GM12878 (cell line): Measurements from ENCODE around the gene RBKS. TPM values are rescaled to one million over a fixed set of nuclear protein-coding genes. Genes with fewer than 3 reads are reported as not detected.

Experiments used
- ATAC-seq: fragments of 200-7000 bp; cut with Tn5 transposase; 3 replicates; pipeline ENCODE4 v1.9.1; 2020; ENCODE audit warnings: mild to moderate bottlenecking, moderate library complexity
- Bru-seq: library from RNA; stranded (reverse); fragments of 400-500 nt; gene quantifications from one replicate; lab custom pipeline; 2021; lab: Mats Ljungman, UMichigan
- BruChase-seq, 2 experiments: library from RNA; stranded (reverse); fragments of 400-500 nt; gene quantifications; one replicate each; lab custom pipeline; 2021; lab: Mats Ljungman, UMichigan
- BruUV-seq: library from RNA; stranded (reverse); fragments of 400-500 nt; replicated peaks from 2 replicates; lab custom pipeline; 2021; lab: Mats Ljungman, UMichigan
- CTCF ChIA-PET: fragments of 300-600 bp; sonication (Branson Sonifier 250); formaldehyde crosslinking; extraction: SDS; loops from one replicate; lab custom pipeline; 2021; ENCODE audit warnings: inconsistent platforms; lab: Yijun Ruan, JAX
- POLR2A ChIA-PET: fragments of 350-600 bp; formaldehyde crosslinking; extraction: SDS; loops from one replicate; lab custom pipeline; 2021; ENCODE audit warnings: inconsistent platforms; lab: Charles Lee
- RAD21 ChIA-PET: fragments of 300-600 bp; sonication (Branson Sonifier 250); formaldehyde crosslinking; loops from one replicate; lab custom pipeline; 2023; ENCODE audit warnings: antibody characterized with exemption; ENCODE audit not compliant: unreplicated experiment; lab: Charles Lee
- SMC1A ChIA-PET: fragments of 300-600 bp; sonication (Branson Sonifier 250); formaldehyde crosslinking; loops from one replicate; lab custom pipeline; 2023; ENCODE audit not compliant: unreplicated experiment, uncharacterized antibody; lab: Charles Lee
- DNase-seq: peaks from one replicate; pipeline ENCODE4 v3.0.0-alpha.2; 2011; ENCODE audit warnings: low read depth, low spot score
- FAIRE-seq: peaks from 3 replicates; lab custom pipeline; 2011; peaks lifted over from hg19 to GRCh38; lab: Jason Lieb, UNC
- H2AFZ ChIP-seq: 2 replicates; pipeline ENCODE4 v1.6.0; 2011; ENCODE audit warnings: low read depth, low read length, control low read depth; ENCODE audit not compliant: control insufficient read depth
- H3K27ac ChIP-seq: 2 replicates; pipeline ENCODE4 v1.5.1; 2011; ENCODE audit warnings: control low read depth; ENCODE audit not compliant: control insufficient read depth, insufficient read depth
- H3K27me3 ChIP-seq, 2 experiments: replicated peaks in 1 of 2; 2 replicates each; pipeline versions ENCODE4 v1.6.0 to v1.6.1; 2011; ENCODE audit warnings: low read length in 1 of 2; ENCODE audit not compliant: control insufficient read depth in 2 of 2, insufficient read depth in 2 of 2
- H3K36me3 ChIP-seq, 2 experiments: 2 replicates each; pipeline ENCODE4 v1.5.1; 2011; ENCODE audit warnings: low read length in 1 of 2; ENCODE audit not compliant: control insufficient read depth in 2 of 2, insufficient read depth in 2 of 2
- H3K4me1 ChIP-seq: 2 replicates; pipeline ENCODE4 v1.6.1; 2011; ENCODE audit warnings: mild to moderate bottlenecking, low read length, moderate library complexity, mixed read lengths; ENCODE audit not compliant: control insufficient read depth, insufficient read depth
- H3K4me2 ChIP-seq: 2 replicates; pipeline ENCODE4 v1.6.0; 2011; ENCODE audit warnings: control low read depth; ENCODE audit not compliant: control insufficient read depth, insufficient read depth
- H3K4me3 ChIP-seq: fragments of 200-600 bp; sonication (generic); 2 replicates; pipeline ENCODE4 v1.5.1; 2016
- H3K79me2 ChIP-seq: 2 replicates; pipeline ENCODE4 v1.6.0; 2011; ENCODE audit warnings: low read length; ENCODE audit not compliant: control insufficient read depth, insufficient read depth
- H3K9ac ChIP-seq: 2 replicates; pipeline ENCODE4 v1.8.0; 2011; ENCODE audit warnings: low read length, control low read depth, mixed read lengths; ENCODE audit not compliant: control insufficient read depth, insufficient read depth
- H3K9me3 ChIP-seq: replicated peaks from 3 replicates; pipeline ENCODE4 v1.5.1; 2011; ENCODE audit warnings: mild to moderate bottlenecking, low read length; ENCODE audit not compliant: control insufficient read depth, insufficient read depth
- H4K20me1 ChIP-seq: 2 replicates; pipeline ENCODE4 v1.6.0; 2011; ENCODE audit not compliant: control insufficient read depth, insufficient read depth
- FOXM1 ChIP-seq: IDR thresholded peaks from 2 replicates; pipeline ENCODE4 v1.6.1; 2012; ENCODE audit warnings: low read depth, mild to moderate bottlenecking, inconsistent platforms, low read length, moderate library complexity
- NRF1 ChIP-seq: conservative IDR thresholded peaks from 2 replicates; pipeline ENCODE4 v1.6.1; 2011; ENCODE audit warnings: mild to moderate bottlenecking, low read depth, low read length, improper control_type of control experiment
- POLR2AphosphoS2 ChIP-seq: IDR thresholded peaks from 2 replicates; pipeline ENCODE4 v1.6.1; 2011; ENCODE audit warnings: low read depth, mild to moderate bottlenecking, low read length, improper control_type of control experiment, moderate library complexity
- SPI1 ChIP-seq: IDR thresholded peaks from 2 replicates; pipeline ENCODE4 v1.6.1; 2011; ENCODE audit warnings: low read depth, mild to moderate bottlenecking, low read length, moderate library complexity, borderline replicate concordance; ENCODE audit not compliant: insufficient read depth
- STAT1 ChIP-seq: fragments of 450-650 bp; conservative IDR thresholded peaks from 2 replicates; pipeline ENCODE4 v1.6.1; 2014; ENCODE audit warnings: antibody characterized with exemption, mild to moderate bottlenecking
- SUPT20H ChIP-seq: IDR thresholded peaks from 2 replicates; pipeline ENCODE4 v1.6.1; 2011; ENCODE audit warnings: low read depth, mild to moderate bottlenecking, low read length, moderate library complexity, borderline replicate concordance; ENCODE audit not compliant: control insufficient read depth
- WGBS: methylation state at CpG from one replicate; pipeline ENCODE4 v1.1.6; 2016; ENCODE audit warnings: low lambda C conversion rate; ENCODE audit not compliant: insufficient replicate concordance, insufficient coverage; ENCODE audit errors: missing lambda C conversion rate; 5-methylcytosine and 5-hydroxymethylcytosine counted together
- in situ Hi-C: fragments of 300-500 bp; cut with MboI; formaldehyde crosslinking; loops from 9 replicates; pipeline ENCODE4 v1.14.3; 2018; ENCODE audit warnings: mixed read lengths
- intact Hi-C: fragments of 100-400 bp; cut with micrococcal nuclease; formaldehyde crosslinking; loops from one replicate; pipeline ENCODE4 v1.14.2; 2022; ENCODE audit not compliant: unreplicated experiment
- long read RNA-seq, 2 experiments: library from polyadenylated mRNA; unstranded; transcript quantifications; one replicate each; pipeline ENCODE4 v2.0.0, GENCODE V29; 2019 to 2020
- polyA minus RNA-seq, 3 experiments: library from RNA; depleted of rRNA, polyadenylated mRNA; stranded (reverse); fragments of >200 nt; gene quantifications; 2 replicates each; pipeline ENCODE4 v1.2.3, GENCODE V29; 2011
- polyA plus RNA-seq, 11 experiments: library from polyadenylated mRNA; depleted of rRNA in 4 of 11; unstranded in 6 of 11; stranded (reverse) in 5 of 11; fragments of >200 nt; fragmentation: Nextera tagmentation in 4 of 11; fragmentation: Illumina TruSeq in 1 of 11; extraction: Ambion mirVana in 4 of 11; extraction: Trizol in 1 of 11; gene quantifications; 1 replicate in 1 of 11; 2 replicates in 10 of 11; pipeline versions ENCODE4 v1.2.1 to v1.2.3, GENCODE V29; 2011 to 2016; ENCODE audit warnings: inconsistent platforms in 2 of 11, missing spikeins in 2 of 11, low read depth in 1 of 11
- total RNA-seq, 4 experiments: library from RNA; depleted of rRNA in 3 of 4; stranded (reverse); fragments of >200 nt in 3 of 4; fragmentation: Illumina TruSeq in 1 of 4; extraction: Trizol in 1 of 4; gene quantifications; 2 replicates each; pipeline versions ENCODE4 v1.2.1 to v1.2.3, GENCODE V29; 2013 to 2021
- TF ChIP-seq, protein P1 (sequence below): fragments of 150-350 bp; IDR thresholded peaks from 2 replicates; pipeline ENCODE4 v1.6.1; 2014; ENCODE audit warnings: mild to moderate bottlenecking, low read depth, low read length
- TF ChIP-seq, protein P2 (sequence below): fragments of 450-650 bp; IDR thresholded peaks from 2 replicates; pipeline ENCODE4 v1.6.1; 2018; ENCODE audit warnings: mild to moderate bottlenecking, low read depth, moderate library complexity; ENCODE audit not compliant: partially characterized antibody
- TF ChIP-seq, protein P3 (sequence below): IDR thresholded peaks from 2 replicates; pipeline ENCODE4 v1.6.1; 2012; ENCODE audit warnings: low read depth, low read length, improper control_type of control experiment
- TF ChIP-seq, protein P4 (sequence below): fragments of 450-650 bp; IDR thresholded peaks from 2 replicates; pipeline ENCODE4 v1.6.1; 2014; ENCODE audit warnings: mild to moderate bottlenecking

Gene RBKS
- total RNA-seq (2013; cell fraction: nucleolus; rRNA removed) = 1.5 and 2.0 TPM in 2 replicates
- total RNA-seq (2014; rRNA removed) (0.98 and 1.5 TPM in 2 replicates), total RNA-seq (2014; rRNA removed; fragmentation: Illumina TruSeq; extraction: Trizol) (0.81 and 1.0 TPM in 2 replicates), total RNA-seq (2021) (0.88 and 1.7 TPM in 2 replicates), polyA plus RNA-seq (2011; rRNA removed) (1.0 and 1.1 TPM in 2 replicates), polyA plus RNA-seq (2014; fragmentation: Illumina TruSeq; extraction: Trizol) (0.72 and 1.2 TPM in 2 replicates), polyA plus RNA-seq (2014; fragmentation: Nextera tagmentation; extraction: Ambion mirVana) (under 1 TPM; 0.39 to 0.84 TPM), polyA plus RNA-seq (2014; rRNA removed) (0.71 and 1.4 TPM in 2 replicates), polyA plus RNA-seq (2016; fragmentation: Nextera tagmentation; extraction: Ambion mirVana) (1 to 10 TPM in 1 of 2 experiments, under 1 TPM in 1; 1.00 to 1.8 TPM), polyA minus RNA-seq (2011; rRNA and poly(A)+ RNA removed) (0.73 and 0.98 TPM in 2 replicates), Bru-seq, nascent RNA (percentile 34 among the genes with signal in this experiment), BruChase-seq, experiment 1, labeled RNA remaining after a 6-hour chase (percentile 24 among the genes with signal in this experiment), BruChase-seq, experiment 2, labeled RNA remaining after a 2-hour chase (percentile 26 among the genes with signal in this experiment)
- polyA plus RNA-seq (2011; ENCODE audit: low read depth) = 0.87 TPM
- polyA plus RNA-seq (2011; cell fraction: cytosol; rRNA removed) = 0.72 and 1.0 TPM in 2 replicates
- 0.54 and 0.92 TPM in 2 replicates for polyA plus RNA-seq (2011; cell fraction: nucleus; rRNA removed)
- 0.81 and 1.2 TPM in 2 replicates for polyA plus RNA-seq (2012)
- polyA minus RNA-seq (2011; cell fraction: cytosol; rRNA and poly(A)+ RNA removed) = 0.53 TPM in 1 of 2 replicates, not detected in the other
- 0.97 and 1.1 TPM in 2 replicates for polyA minus RNA-seq (2011; cell fraction: nucleus; rRNA and poly(A)+ RNA removed)
- long read RNA-seq, experiment 1 = 0 reads
- long read RNA-seq, experiment 2, partial matches to known transcripts = 0 of 6 reads
- long read RNA-seq, experiment 2, other reads (novel, unspliced or antisense) = 4 of 6 reads

DNA sequence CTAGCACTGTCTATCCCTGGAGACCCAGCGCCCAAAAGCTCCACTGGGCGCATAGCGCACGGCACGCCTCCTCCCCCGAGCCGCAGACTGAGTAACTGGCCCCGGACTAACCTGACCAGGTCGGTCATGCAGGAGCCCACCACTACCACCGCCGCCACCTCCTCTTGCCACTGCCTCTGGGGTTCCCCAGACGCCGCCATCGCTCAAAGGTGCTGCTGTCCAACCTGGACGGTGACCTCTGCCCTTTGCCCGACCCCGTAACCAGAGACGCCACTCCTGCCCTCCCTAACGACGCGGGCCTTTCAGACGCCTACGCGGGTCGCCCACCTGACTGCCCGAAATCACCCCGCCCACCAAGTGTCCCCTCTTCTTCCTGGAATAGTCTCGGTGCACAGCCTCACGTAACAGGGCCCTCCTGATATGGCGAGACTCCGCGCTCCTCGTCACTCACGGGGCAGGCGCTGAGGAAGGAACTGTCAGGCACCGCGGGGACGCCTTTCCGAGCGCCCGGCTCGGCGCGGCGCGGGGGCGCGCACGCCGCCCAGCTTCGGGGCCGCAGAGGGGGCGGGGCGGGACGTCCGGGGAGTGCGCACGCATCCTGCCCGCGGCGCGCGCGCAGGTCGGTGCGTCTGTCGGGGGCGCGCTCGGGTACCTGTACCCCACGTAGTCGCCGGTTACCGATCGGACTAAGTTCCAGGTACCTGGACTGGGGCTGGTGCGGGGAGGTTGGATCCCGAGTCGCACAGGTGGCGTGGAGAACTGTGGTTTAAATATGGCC is at the start of gene RBKS, which contains the start of gene BABAM2:
RBKS (minus strand) TSS at position 242 of the 778 bp plus-strand sequence; CDS start at position 200, 42 bp downstream.
BABAM2 (plus strand) TSS at position 584 of the 778 bp plus-strand sequence. CDS start 3,828 bp downstream, outside the sequence.
- SMC1A ChIA-PET = interaction anchor here (0.5 kb wide), 1 partner anchor 526 kb away, joined by 4 read pairs; no protein-coding TSS in a partner anchor
- WGBS = under 1% methylated on average over 66 of the region's 79 CpGs
- peak within 1 kb of the TSS; percentile 89 for H3K27ac ChIP-seq
- POLR2A ChIA-PET = interaction anchor here (0.6 to 1.3 kb wide), 5 partner anchors 11 to 981 kb away, joined by 3 to 5 read pairs (median 3); no protein-coding TSS in a partner anchor
- no peaks in the 10 kb centered on the region for H3K9me3 ChIP-seq
- no peaks in the 10 kb centered on the region for H3K27me3 ChIP-seq
- peaks cover 11% of the 10 kb centered on the region for H3K79me2 ChIP-seq
- intact Hi-C loops (loop anchor here (2.0 to 5.0 kb wide), 2 partner anchors 120 to 502 kb away; partner anchors contain the start of genes FOSL2 and MRPL33), in situ Hi-C loops (no loop called here)
- H3K4me3 ChIP-seq = peak within 1 kb of the TSS; percentile 89
- H3K4me1 ChIP-seq = no peaks in the 10 kb centered on the region
- no peaks in the 10 kb centered on the region for H3K36me3 ChIP-seq
- CTCF ChIA-PET = interaction anchor here (1.1 to 1.6 kb wide), 2 partner anchors 11 to 207 kb away, joined by 3 to 5 read pairs; no protein-coding TSS in a partner anchor
- peak within 1 kb of the TSS; percentile 79 for H3K9ac ChIP-seq
- DNase-seq (peak; percentile 58), FAIRE-seq (peak; percentile 62), ATAC-seq (peak; percentile 88)
- no TSS peak for BruUV-seq
- H4K20me1 ChIP-seq = no peaks in the 10 kb centered on the region
- H3K4me2 ChIP-seq = peak within 1 kb of the TSS; percentile 72
- H2AFZ ChIP-seq = peak within 1 kb of the TSS; percentile 97
- RAD21 ChIA-PET = no interaction called here
- TF ChIP-seq, protein P1, sequence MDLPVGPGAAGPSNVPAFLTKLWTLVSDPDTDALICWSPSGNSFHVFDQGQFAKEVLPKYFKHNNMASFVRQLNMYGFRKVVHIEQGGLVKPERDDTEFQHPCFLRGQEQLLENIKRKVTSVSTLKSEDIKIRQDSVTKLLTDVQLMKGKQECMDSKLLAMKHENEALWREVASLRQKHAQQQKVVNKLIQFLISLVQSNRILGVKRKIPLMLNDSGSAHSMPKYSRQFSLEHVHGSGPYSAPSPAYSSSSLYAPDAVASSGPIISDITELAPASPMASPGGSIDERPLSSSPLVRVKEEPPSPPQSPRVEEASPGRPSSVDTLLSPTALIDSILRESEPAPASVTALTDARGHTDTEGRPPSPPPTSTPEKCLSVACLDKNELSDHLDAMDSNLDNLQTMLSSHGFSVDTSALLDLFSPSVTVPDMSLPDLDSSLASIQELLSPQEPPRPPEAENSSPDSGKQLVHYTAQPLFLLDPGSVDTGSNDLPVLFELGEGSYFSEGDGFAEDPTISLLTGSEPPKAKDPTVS = 0 out of 2 replicates have a peak, but pooled peaks have one; percentile 21
- no peak for TF ChIP-seq FOXM1
- TF ChIP-seq NRF1 = peak; percentile 54
- TF ChIP-seq SPI1 = no peak; the same call in 1 of the 2 replicates
- TF ChIP-seq STAT1 = peak; percentile 84; the same call in 1 of the 2 replicates
- no peak for TF ChIP-seq SUPT20H
- TF ChIP-seq, protein P2, sequence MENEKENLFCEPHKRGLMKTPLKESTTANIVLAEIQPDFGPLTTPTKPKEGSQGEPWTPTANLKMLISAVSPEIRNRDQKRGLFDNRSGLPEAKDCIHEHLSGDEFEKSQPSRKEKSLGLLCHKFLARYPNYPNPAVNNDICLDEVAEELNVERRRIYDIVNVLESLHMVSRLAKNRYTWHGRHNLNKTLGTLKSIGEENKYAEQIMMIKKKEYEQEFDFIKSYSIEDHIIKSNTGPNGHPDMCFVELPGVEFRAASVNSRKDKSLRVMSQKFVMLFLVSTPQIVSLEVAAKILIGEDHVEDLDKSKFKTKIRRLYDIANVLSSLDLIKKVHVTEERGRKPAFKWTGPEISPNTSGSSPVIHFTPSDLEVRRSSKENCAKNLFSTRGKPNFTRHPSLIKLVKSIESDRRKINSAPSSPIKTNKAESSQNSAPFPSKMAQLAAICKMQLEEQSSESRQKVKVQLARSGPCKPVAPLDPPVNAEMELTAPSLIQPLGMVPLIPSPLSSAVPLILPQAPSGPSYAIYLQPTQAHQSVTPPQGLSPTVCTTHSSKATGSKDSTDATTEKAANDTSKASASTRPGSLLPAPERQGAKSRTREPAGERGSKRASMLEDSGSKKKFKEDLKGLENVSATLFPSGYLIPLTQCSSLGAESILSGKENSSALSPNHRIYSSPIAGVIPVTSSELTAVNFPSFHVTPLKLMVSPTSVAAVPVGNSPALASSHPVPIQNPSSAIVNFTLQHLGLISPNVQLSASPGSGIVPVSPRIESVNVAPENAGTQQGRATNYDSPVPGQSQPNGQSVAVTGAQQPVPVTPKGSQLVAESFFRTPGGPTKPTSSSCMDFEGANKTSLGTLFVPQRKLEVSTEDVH = peak; percentile 18
- TF ChIP-seq, protein P3, sequence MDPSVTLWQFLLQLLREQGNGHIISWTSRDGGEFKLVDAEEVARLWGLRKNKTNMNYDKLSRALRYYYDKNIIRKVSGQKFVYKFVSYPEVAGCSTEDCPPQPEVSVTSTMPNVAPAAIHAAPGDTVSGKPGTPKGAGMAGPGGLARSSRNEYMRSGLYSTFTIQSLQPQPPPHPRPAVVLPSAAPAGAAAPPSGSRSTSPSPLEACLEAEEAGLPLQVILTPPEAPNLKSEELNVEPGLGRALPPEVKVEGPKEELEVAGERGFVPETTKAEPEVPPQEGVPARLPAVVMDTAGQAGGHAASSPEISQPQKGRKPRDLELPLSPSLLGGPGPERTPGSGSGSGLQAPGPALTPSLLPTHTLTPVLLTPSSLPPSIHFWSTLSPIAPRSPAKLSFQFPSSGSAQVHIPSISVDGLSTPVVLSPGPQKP = 0 out of 2 replicates have a peak, but pooled peaks have one; percentile 11
- peak; percentile 20; the same call in 1 of the 2 replicates for TF ChIP-seq POLR2AphosphoS2
- TF ChIP-seq, protein P4, sequence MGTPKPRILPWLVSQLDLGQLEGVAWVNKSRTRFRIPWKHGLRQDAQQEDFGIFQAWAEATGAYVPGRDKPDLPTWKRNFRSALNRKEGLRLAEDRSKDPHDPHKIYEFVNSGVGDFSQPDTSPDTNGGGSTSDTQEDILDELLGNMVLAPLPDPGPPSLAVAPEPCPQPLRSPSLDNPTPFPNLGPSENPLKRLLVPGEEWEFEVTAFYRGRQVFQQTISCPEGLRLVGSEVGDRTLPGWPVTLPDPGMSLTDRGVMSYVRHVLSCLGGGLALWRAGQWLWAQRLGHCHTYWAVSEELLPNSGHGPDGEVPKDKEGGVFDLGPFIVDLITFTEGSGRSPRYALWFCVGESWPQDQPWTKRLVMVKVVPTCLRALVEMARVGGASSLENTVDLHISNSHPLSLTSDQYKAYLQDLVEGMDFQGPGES = no peak
